MM.1S (cell line): ENCODE data around the gene AQR.

Experiments
- DNase-seq: peaks from one replicate; pipeline ENCODE4 v3.0.0-alpha.2; 2015
- H2AFZ ChIP-seq: fragments of 300-600 bp; sonication (generic); 2 replicates; pipeline ENCODE4 v1.6.0; 2016; ENCODE audit warnings: antibody characterized with exemption, low read length
- H3F3A ChIP-seq: fragments of 300-600 bp; sonication (generic); 2 replicates; pipeline ENCODE4 v1.6.1; 2016; ENCODE audit warnings: mild to moderate bottlenecking, antibody characterized with exemption, low read length, moderate library complexity, mixed read lengths; ENCODE audit not compliant: insufficient read depth
- H3K27ac ChIP-seq: fragments of 300-600 bp; sonication (generic); 2 replicates; pipeline ENCODE4 v1.5.1; 2016; ENCODE audit warnings: mild to moderate bottlenecking, low read length
- H3K27me3 ChIP-seq: fragments of 300-600 bp; sonication (generic); replicated peaks from 2 replicates; pipeline ENCODE4 v1.6.0; 2016; ENCODE audit warnings: low read length; ENCODE audit not compliant: insufficient read depth
- H3K36me3 ChIP-seq: fragments of 300-600 bp; sonication (generic); replicated peaks from 2 replicates; pipeline ENCODE4 v1.6.1; 2016; ENCODE audit warnings: mild to moderate bottlenecking, low read length, mixed read lengths; ENCODE audit not compliant: insufficient read depth
- H3K4me1 ChIP-seq: fragments of 300-600 bp; sonication (generic); 2 replicates; pipeline ENCODE4 v1.6.1; 2016; ENCODE audit warnings: low read length, mixed read lengths
- H3K4me2 ChIP-seq: fragments of 300-600 bp; sonication (generic); 2 replicates; pipeline ENCODE4 v1.6.0; 2016; ENCODE audit warnings: low read depth, low read length
- H3K4me3 ChIP-seq: fragments of 300-600 bp; sonication (generic); 2 replicates; pipeline ENCODE4 v1.5.1; 2016; ENCODE audit warnings: low read length, mixed read lengths
- H3K79me2 ChIP-seq: fragments of 300-600 bp; sonication (generic); 2 replicates; pipeline ENCODE4 v1.6.1; 2016; ENCODE audit warnings: mixed run types, low read length, mixed read lengths
- H3K9ac ChIP-seq: fragments of 300-600 bp; sonication (generic); 2 replicates; pipeline ENCODE4 v1.6.1; 2016; ENCODE audit warnings: low read length, mixed read lengths
- H3K9me2 ChIP-seq: fragments of 300-600 bp; sonication (generic); replicated peaks from 2 replicates; pipeline ENCODE4 v1.6.1; 2016; ENCODE audit warnings: mild to moderate bottlenecking, low read length, mixed read lengths; ENCODE audit not compliant: insufficient read depth
- H3K9me3 ChIP-seq: fragments of 300-600 bp; sonication (generic); replicated peaks from 2 replicates; pipeline ENCODE4 v1.6.1; 2016; ENCODE audit warnings: mild to moderate bottlenecking, low read length, mixed read lengths; ENCODE audit not compliant: insufficient read depth
- H4K20me1 ChIP-seq: fragments of 300-600 bp; sonication (generic); 2 replicates; pipeline ENCODE4 v1.6.1; 2016; ENCODE audit warnings: mild to moderate bottlenecking, low read length, moderate library complexity, mixed read lengths; ENCODE audit not compliant: insufficient read depth
- CTCF ChIP-seq: fragments of 300-600 bp; sonication (generic); IDR thresholded peaks from 2 replicates; pipeline ENCODE4 v1.5.1; 2016; ENCODE audit warnings: antibody characterized with exemption, low read length, mixed read lengths
- EZH2 ChIP-seq: fragments of 300-600 bp; sonication (generic); optimal IDR thresholded peaks from 2 replicates; pipeline ENCODE3; 2017; ENCODE audit warnings: low read depth, mild to moderate bottlenecking, antibody characterized with exemption, low read length, mixed read lengths
- EZH2phosphoT487 ChIP-seq: fragments of 300-600 bp; sonication (generic); IDR thresholded peaks from 2 replicates; pipeline ENCODE4 v1.6.1; 2018; ENCODE audit warnings: antibody characterized with exemption, low read length

AQR gene

GRCh38 chr15:34969340-34970097 is at the start of gene AQR:
AQR (minus strand) TSS chr15:34969742; CDS start chr15:34969613, 129 bp downstream.
- DNase-seq, result peak; percentile 98
- H3K79me2 ChIP-seq, result peaks cover 50% of the 10 kb centered on the region
- TF ChIP-seq EZH2 (no peak), CTCF (peak; percentile 80)

GRCh38 chr15:35014241-35014640 is 44.7 kb upstream of the AQR start:
- no peak overlapping the region for H2AFZ ChIP-seq
- no peaks in the 10 kb centered on the region for H4K20me1 ChIP-seq
- H3K36me3 ChIP-seq, result no peaks in the 10 kb centered on the region
- TF ChIP-seq EZH2 (no peak), CTCF (no peak), EZH2phosphoT487 (no peak)
- H3F3A ChIP-seq, result no peaks in the 10 kb centered on the region
- DNase-seq, result no peak
- H3K27ac ChIP-seq, result no peak overlapping the region
- H3K4me2 ChIP-seq, result no peak overlapping the region
- no peak overlapping the region for H3K9ac ChIP-seq
- no peak overlapping the region for H3K4me3 ChIP-seq
- H3K4me1 ChIP-seq, result no peaks in the 10 kb centered on the region
- no peaks in the 10 kb centered on the region for H3K27me3 ChIP-seq
- H3K79me2 ChIP-seq, result no peaks in the 10 kb centered on the region
- no peaks in the 10 kb centered on the region for H3K9me2 ChIP-seq
- no peaks in the 10 kb centered on the region for H3K9me3 ChIP-seq

More at GRCh38 chr15:34969340-34970097, at the start of gene AQR:
- peak within 1 kb of the TSS; percentile 93 for H2AFZ ChIP-seq
- H3K4me2 ChIP-seq, result peak within 1 kb of the TSS; percentile 82
- H3K36me3 ChIP-seq, result 0 out of 2 replicates have a peak, but pooled peaks cover 3% of the 10 kb centered on the region
- H3K9me3 ChIP-seq, result no peaks in the 10 kb centered on the region
- H3F3A ChIP-seq, result no peaks in the 10 kb centered on the region
- peaks cover 3% of the 10 kb centered on the region; the same call in 1 of the 2 replicates for H3K4me1 ChIP-seq
- peak within 1 kb of the TSS; percentile 35; the same call in 1 of the 2 replicates for H3K27ac ChIP-seq
- peak within 1 kb of the TSS; percentile 87 for H3K9ac ChIP-seq
- H3K27me3 ChIP-seq, result no peaks in the 10 kb centered on the region
- no peaks in the 10 kb centered on the region for H4K20me1 ChIP-seq
- H3K9me2 ChIP-seq, result no peaks in the 10 kb centered on the region
- H3K4me3 ChIP-seq, result peak within 1 kb of the TSS; percentile 89

GRCh38 chr15:35013370-35013769 is 43.8 kb upstream of the AQR start:
- Histone ChIP-seq H4K20me1 (no peaks in the 10 kb centered on the region), H3K4me1 (no peaks in the 10 kb centered on the region), H3K27ac (no peak overlapping the region), H3K79me2 (no peaks in the 10 kb centered on the region), H3K4me2 (no peak overlapping the region), H3K9me2 (no peaks in the 10 kb centered on the region), H3F3A (no peaks in the 10 kb centered on the region), H3K4me3 (no peak overlapping the region), H2AFZ (no peak overlapping the region), H3K9ac (no peak overlapping the region), H3K9me3 (no peaks in the 10 kb centered on the region), H3K36me3 (no peaks in the 10 kb centered on the region), H3K27me3 (no peaks in the 10 kb centered on the region)
- TF ChIP-seq EZH2phosphoT487 (no peak), EZH2 (no peak), CTCF (no peak)
- no peak for DNase-seq
